Measurements from ENCODE around the gene CHD2.

DNA sequence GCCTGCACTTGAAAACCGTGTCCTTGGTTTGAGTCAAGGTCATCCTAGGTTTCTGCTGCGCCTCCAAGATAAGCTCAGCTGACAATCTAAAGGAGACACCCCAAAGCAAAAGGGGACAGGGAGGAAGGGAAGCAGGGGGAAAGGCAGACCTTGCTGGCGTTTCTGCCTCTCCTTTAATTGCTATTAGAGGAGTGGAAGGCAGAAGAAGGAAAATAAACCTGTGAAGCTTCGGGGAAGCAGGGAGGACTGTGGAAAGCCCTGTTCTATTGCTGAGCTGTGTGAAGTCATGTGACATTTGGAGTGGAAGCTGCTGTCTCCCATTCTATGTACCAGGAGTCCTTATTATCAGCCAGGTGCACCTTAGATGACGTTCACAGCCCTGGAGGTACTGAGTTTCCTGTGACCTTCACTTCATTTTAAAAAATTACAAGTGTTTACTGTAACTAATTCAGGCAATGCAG is 21.5 kb upstream of the CHD2 start:
- TF ChIP-seq POLR2A (IDR thresholded peaks at IDR 0.05; ENCODE audit: low read depth, low read length): no peak
- TF ChIP-seq MYC (IDR thresholded peaks at IDR 0.05; ENCODE audit: low read depth, low read length): no peak
- TF ChIP-seq, protein P1, sequence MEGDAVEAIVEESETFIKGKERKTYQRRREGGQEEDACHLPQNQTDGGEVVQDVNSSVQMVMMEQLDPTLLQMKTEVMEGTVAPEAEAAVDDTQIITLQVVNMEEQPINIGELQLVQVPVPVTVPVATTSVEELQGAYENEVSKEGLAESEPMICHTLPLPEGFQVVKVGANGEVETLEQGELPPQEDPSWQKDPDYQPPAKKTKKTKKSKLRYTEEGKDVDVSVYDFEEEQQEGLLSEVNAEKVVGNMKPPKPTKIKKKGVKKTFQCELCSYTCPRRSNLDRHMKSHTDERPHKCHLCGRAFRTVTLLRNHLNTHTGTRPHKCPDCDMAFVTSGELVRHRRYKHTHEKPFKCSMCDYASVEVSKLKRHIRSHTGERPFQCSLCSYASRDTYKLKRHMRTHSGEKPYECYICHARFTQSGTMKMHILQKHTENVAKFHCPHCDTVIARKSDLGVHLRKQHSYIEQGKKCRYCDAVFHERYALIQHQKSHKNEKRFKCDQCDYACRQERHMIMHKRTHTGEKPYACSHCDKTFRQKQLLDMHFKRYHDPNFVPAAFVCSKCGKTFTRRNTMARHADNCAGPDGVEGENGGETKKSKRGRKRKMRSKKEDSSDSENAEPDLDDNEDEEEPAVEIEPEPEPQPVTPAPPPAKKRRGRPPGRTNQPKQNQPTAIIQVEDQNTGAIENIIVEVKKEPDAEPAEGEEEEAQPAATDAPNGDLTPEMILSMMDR (IDR thresholded peaks at IDR 0.05; ENCODE audit: extremely low read depth in 1 of 2, insufficient read depth in 1 of 2, low read depth in 1 of 2, low read length in 2 of 2): no peak
- no peak for TF ChIP-seq POLR2AphosphoS5 (IDR thresholded peaks at IDR 0.05; ENCODE audit: insufficient read depth, low read depth, low read length)
- TF ChIP-seq, protein P2, sequence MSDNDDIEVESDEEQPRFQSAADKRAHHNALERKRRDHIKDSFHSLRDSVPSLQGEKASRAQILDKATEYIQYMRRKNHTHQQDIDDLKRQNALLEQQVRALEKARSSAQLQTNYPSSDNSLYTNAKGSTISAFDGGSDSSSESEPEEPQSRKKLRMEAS (IDR thresholded peaks at IDR 0.05; ENCODE audit: insufficient read depth, insufficient read length): no peak
- no peak for TF ChIP-seq EZH2 (IDR thresholded peaks at IDR 0.05; ENCODE audit: borderline replicate concordance, low read depth, low read length, severe bottlenecking)
- no peak for TF ChIP-seq JUN (IDR thresholded peaks at IDR 0.05; ENCODE audit: borderline replicate concordance, insufficient read depth, insufficient read length, low read depth)
